Natural killer cell (primary cell): ENCODE results near the gene COL23A1. TPM values are rescaled to one million over a fixed set of nuclear protein-coding genes. Genes with fewer than 3 reads are reported as not detected.

Experiments used
- ATAC-seq, 3 donors: fragments of 150-1000 bp in 2 of 3; fragments of 200-7000 bp in 1 of 3; cut with Tn5 transposase; 1 replicate in 1 of 3; 2 replicates in 2 of 3; pipeline ENCODE4 v1.10.0; 2021; ENCODE audit warnings: mild to moderate bottlenecking in 2 of 3, moderate library complexity in 2 of 3
- DNase-seq, 2 donors: peaks; one replicate each; pipeline versions ENCODE4 v3.0.0 to v3.0.0-alpha.2; 2013 to 2021; ENCODE audit warnings: mixed read lengths in 1 of 2
- H3K27ac ChIP-seq: one replicate; pipeline ENCODE4 v1.5.1; 2013; ENCODE audit warnings: mild to moderate bottlenecking, low read length
- H3K27me3 ChIP-seq: one replicate; pipeline ENCODE4 v1.6.1; 2013; ENCODE audit warnings: low read length; ENCODE audit not compliant: control insufficient read depth, insufficient read depth
- H3K36me3 ChIP-seq: one replicate; pipeline ENCODE4 v1.6.1; 2013; ENCODE audit warnings: low read length; ENCODE audit not compliant: control insufficient read depth, insufficient read depth
- H3K4me1 ChIP-seq: one replicate; pipeline ENCODE4 v1.6.1; 2013; ENCODE audit warnings: low read length; ENCODE audit not compliant: control insufficient read depth, insufficient read depth
- H3K4me3 ChIP-seq: one replicate; pipeline ENCODE4 v1.5.1; 2013; ENCODE audit warnings: low read length
- H3K9me3 ChIP-seq: one replicate; pipeline ENCODE4 v1.6.1; 2013; ENCODE audit warnings: low read length; ENCODE audit not compliant: control insufficient read depth, insufficient read depth
- H3K27ac Mint-ChIP-seq, 2 donors: one replicate each; pipeline ENCODE4 v1.8.0; 2022; ENCODE audit warnings: mild to moderate bottlenecking in 2 of 2, mixed read lengths in 2 of 2, moderate library complexity in 1 of 2
- H3K27me3 Mint-ChIP-seq, 2 donors: one replicate each; pipeline ENCODE4 v1.8.0; 2022; ENCODE audit warnings: low read depth in 2 of 2, mixed read lengths in 2 of 2
- H3K36me3 Mint-ChIP-seq: one replicate; pipeline ENCODE4 v1.8.0; 2022; ENCODE audit warnings: mixed read lengths
- H3K4me1 Mint-ChIP-seq, 2 donors: one replicate each; pipeline ENCODE4 v1.8.0; 2022; ENCODE audit warnings: mixed read lengths in 2 of 2
- H3K4me3 Mint-ChIP-seq: one replicate; pipeline ENCODE4 v1.8.0; 2022; ENCODE audit warnings: mild to moderate bottlenecking, moderate library complexity, mixed read lengths
- H3K9me3 Mint-ChIP-seq, 2 donors: one replicate each; pipeline ENCODE4 v1.8.0; 2022; ENCODE audit warnings: mixed read lengths in 2 of 2
- WGBS: methylation state at CpG from one replicate; pipeline ENCODE4 v1.1.7; 2013; ENCODE audit warnings: missing lambda C conversion rate; ENCODE audit not compliant: insufficient coverage; 5-methylcytosine and 5-hydroxymethylcytosine counted together
- intact Hi-C: fragments of 100-400 bp; cut with micrococcal nuclease; formaldehyde crosslinking; loops from one replicate; pipeline ENCODE4 v1.14.2; 2022
- total RNA-seq, 4 donors: library from RNA; stranded (reverse); fragments of 120-200 nt in 1 of 4; gene quantifications; one replicate each; pipeline versions ENCODE4 v1.2.3 to v1.2.4, GENCODE V29; 2013 to 2022
- TF ChIP-seq, protein P1 (sequence below): fragments of 200-600 bp; IDR thresholded peaks from one replicate; pipeline ENCODE4 v1.8.0; 2022; ENCODE audit warnings: antibody characterized with exemption

COL23A1 gene
- total RNA-seq, 3 donors from 2014 or later (not counting 1 experiment from before 2014, with no cell fraction given): 0.15 TPM; not detected in 2

DNA sequence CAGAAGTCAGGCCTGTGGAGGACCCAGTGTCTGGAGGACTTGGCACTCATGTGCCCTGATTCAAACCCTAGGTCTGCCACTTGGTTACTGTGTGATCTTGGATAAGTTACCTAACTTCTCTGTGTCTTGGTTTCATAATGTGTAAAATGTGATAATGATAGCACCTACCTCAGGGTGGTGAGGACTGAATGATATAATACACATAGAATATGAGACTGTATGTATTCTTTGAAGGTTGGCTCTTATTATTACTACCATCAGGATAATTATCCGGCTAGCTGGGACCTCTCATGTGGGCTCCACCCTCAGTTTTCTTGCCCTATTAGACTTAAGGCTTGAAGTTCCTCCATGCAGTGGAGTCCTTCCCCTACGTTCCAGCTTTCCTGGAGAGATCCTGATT, 172.2 kb downstream of the COL23A1 start:
- Mint-ChIP-seq H3K36me3 (no peaks in the 10 kb centered on the region), H3K27ac (no peak overlapping the region), H3K9me3 (no peaks in the 10 kb centered on the region), H3K4me3 (no peak overlapping the region), H3K4me1 (peaks cover 0 to 5% of the 10 kb centered on the region in 2 donors), H3K27me3 (peaks cover 8 to 9% of the 10 kb centered on the region in 2 donors)
- H3K4me3 ChIP-seq: no peak overlapping the region
- no peaks in the 10 kb centered on the region for H3K27me3 ChIP-seq
- ATAC-seq (no peak), DNase-seq (no peak)
- H3K36me3 ChIP-seq: no peaks in the 10 kb centered on the region
- WGBS: 84% methylated on average over 2 of the region's 2 CpGs
- no peak overlapping the region for H3K27ac ChIP-seq
- intact Hi-C loops: no loop called here
- no peaks in the 10 kb centered on the region for H3K9me3 ChIP-seq
- no peaks in the 10 kb centered on the region for H3K4me1 ChIP-seq
- TF ChIP-seq, protein P1, sequence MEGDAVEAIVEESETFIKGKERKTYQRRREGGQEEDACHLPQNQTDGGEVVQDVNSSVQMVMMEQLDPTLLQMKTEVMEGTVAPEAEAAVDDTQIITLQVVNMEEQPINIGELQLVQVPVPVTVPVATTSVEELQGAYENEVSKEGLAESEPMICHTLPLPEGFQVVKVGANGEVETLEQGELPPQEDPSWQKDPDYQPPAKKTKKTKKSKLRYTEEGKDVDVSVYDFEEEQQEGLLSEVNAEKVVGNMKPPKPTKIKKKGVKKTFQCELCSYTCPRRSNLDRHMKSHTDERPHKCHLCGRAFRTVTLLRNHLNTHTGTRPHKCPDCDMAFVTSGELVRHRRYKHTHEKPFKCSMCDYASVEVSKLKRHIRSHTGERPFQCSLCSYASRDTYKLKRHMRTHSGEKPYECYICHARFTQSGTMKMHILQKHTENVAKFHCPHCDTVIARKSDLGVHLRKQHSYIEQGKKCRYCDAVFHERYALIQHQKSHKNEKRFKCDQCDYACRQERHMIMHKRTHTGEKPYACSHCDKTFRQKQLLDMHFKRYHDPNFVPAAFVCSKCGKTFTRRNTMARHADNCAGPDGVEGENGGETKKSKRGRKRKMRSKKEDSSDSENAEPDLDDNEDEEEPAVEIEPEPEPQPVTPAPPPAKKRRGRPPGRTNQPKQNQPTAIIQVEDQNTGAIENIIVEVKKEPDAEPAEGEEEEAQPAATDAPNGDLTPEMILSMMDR: no peak

DNA sequence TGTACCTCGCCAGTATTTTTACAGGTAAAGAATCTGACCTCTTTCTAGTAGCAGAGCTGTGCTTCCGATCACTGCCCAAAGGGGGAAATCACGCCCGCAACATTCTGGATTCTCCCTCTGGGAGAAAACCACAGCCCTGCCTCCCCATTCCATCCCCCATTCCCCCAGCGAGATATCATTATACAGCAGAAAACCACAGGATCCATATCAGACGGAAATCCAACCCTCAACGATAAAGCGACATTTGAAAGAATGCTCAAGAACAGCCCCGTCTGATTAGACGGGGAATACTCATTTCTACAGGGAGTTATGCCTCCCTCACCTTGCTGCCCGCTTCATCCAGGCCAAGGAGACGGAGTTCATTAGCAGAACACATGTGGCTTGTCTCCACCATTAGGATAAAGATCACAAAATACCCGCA, 172.8 kb downstream of the COL23A1 start:
- Histone ChIP-seq H3K9me3 (no peaks in the 10 kb centered on the region), H3K27ac (no peak overlapping the region), H3K4me1 (no peaks in the 10 kb centered on the region), H3K27me3 (no peaks in the 10 kb centered on the region), H3K36me3 (no peaks in the 10 kb centered on the region), H3K4me3 (no peak overlapping the region)
- TF ChIP-seq, protein P1: no peak
- H3K9me3 Mint-ChIP-seq: no peaks in the 10 kb centered on the region
- H3K27me3 Mint-ChIP-seq: peaks cover 8 to 9% of the 10 kb centered on the region in 2 donors
- H3K4me1 Mint-ChIP-seq: peaks cover 0 to 5% of the 10 kb centered on the region in 2 donors
- no peaks in the 10 kb centered on the region for H3K36me3 Mint-ChIP-seq
- intact Hi-C loops: no loop called here
- ATAC-seq (no peak), DNase-seq (no peak)
- H3K27ac Mint-ChIP-seq: no peak overlapping the region
- WGBS: 25% methylated on average over 13 of the region's 13 CpGs
- H3K4me3 Mint-ChIP-seq: no peak overlapping the region

DNA sequence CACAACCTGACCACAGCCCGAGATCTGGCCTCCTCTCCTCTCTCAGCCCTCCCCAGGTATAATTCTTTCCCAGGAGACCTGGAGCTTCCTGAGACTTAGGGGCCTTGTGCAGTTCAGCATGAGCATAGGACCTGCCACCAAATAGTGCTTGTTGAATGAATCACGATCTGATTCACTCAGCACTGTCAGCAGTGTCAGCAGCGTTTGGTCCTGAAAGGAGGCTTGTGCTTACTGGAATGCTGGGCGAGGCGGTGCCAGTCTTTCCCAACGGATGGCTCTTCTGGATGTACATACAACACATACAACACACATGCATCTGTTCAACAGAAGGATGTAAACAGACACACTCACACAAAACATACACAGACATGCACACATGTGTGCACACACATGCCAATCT, 173.3 kb downstream of the COL23A1 start:
- peaks cover 8 to 9% of the 10 kb centered on the region in 2 donors for H3K27me3 Mint-ChIP-seq
- no peaks in the 10 kb centered on the region for H3K36me3 Mint-ChIP-seq
- no peaks in the 10 kb centered on the region for H3K27me3 ChIP-seq

More for the DNA sequence above, 173.3 kb downstream of the COL23A1 start:
- 69% methylated on average over 6 of the region's 6 CpGs for WGBS
- TF ChIP-seq, protein P1: no peak
- Histone ChIP-seq H3K9me3 (no peaks in the 10 kb centered on the region), H3K27ac (no peak overlapping the region), H3K4me3 (no peak overlapping the region), H3K36me3 (no peaks in the 10 kb centered on the region), H3K4me1 (no peaks in the 10 kb centered on the region)
- Mint-ChIP-seq H3K4me1 (peaks cover 0 to 5% of the 10 kb centered on the region in 2 donors), H3K9me3 (no peaks in the 10 kb centered on the region), H3K4me3 (no peak overlapping the region), H3K27ac (no peak overlapping the region)
- DNase-seq: no peak
- intact Hi-C loops: no loop called here
- ATAC-seq: no peak
